K562 (cell line): ENCODE data around the gene OST4.

Experiments
- CREM ChIP-seq: IDR thresholded peaks from 2 replicates; pipeline ENCODE4 v1.6.1; 2014; ENCODE audit warnings: antibody characterized with exemption, low read depth
- MYC ChIP-seq, 2 experiments: fragments of 250-450 bp in 1 of 2; sonication (Bioruptor Pico) in 1 of 2; IDR thresholded peaks; 2 replicates each; pipeline versions ENCODE4 v1.5.1 to v1.6.1; 2012 to 2021; ENCODE audit warnings: low read depth in 2 of 2, borderline replicate concordance in 1 of 2, improper control_type of control experiment in 1 of 2, low read length in 1 of 2, mild to moderate bottlenecking in 1 of 2, moderate library complexity in 1 of 2
- TF ChIP-seq, protein P1 (sequence below), 3 experiments: IDR thresholded peaks in 2 of 3; conservative IDR thresholded peaks in 1 of 3; 2 replicates each; pipeline ENCODE4 v1.5.1; 2011 to 2012; ENCODE audit warnings: low read length in 3 of 3, mild to moderate bottlenecking in 3 of 3, control low read depth in 2 of 3, improper control_type of control experiment in 1 of 3, inconsistent platforms in 1 of 3, low read depth in 1 of 3, mixed read lengths in 1 of 3, moderate library complexity in 1 of 3; ENCODE audit not compliant: insufficient read depth in 2 of 3

DNA sequence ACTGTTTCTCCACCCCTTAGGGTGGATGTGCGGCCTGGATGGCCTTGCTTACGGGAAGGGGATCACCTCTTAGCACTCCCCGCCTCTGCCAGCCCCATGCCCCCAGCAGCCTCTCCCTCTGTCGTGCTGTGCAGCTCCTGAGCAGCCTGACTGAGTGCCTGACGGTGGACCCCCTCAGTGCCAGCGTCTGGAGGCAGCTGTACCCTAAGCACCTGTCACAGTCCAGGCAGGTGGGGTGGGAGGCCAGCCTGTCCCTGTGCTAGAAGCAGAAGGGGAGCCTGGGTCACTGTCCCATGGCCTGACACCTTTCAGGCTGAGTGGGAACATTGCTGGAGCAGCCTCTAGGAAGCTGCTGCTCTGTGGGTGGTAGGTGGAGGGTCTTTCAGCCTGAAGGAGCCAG lies 33.4 kb downstream of the OST4 start:
- TF ChIP-seq MYC (IDR thresholded peaks at IDR 0.05; ENCODE audit: low read depth, low read length) (no peak), MYC (CRISPR knock-in tag; IDR thresholded peaks at IDR 0.05; ENCODE audit: borderline replicate concordance, low read depth) (no peak), CREM (no peak)
- TF ChIP-seq, protein P1, sequence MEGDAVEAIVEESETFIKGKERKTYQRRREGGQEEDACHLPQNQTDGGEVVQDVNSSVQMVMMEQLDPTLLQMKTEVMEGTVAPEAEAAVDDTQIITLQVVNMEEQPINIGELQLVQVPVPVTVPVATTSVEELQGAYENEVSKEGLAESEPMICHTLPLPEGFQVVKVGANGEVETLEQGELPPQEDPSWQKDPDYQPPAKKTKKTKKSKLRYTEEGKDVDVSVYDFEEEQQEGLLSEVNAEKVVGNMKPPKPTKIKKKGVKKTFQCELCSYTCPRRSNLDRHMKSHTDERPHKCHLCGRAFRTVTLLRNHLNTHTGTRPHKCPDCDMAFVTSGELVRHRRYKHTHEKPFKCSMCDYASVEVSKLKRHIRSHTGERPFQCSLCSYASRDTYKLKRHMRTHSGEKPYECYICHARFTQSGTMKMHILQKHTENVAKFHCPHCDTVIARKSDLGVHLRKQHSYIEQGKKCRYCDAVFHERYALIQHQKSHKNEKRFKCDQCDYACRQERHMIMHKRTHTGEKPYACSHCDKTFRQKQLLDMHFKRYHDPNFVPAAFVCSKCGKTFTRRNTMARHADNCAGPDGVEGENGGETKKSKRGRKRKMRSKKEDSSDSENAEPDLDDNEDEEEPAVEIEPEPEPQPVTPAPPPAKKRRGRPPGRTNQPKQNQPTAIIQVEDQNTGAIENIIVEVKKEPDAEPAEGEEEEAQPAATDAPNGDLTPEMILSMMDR (IDR thresholded peaks at IDR 0.05 in 2 of 3, conservative IDR thresholded peaks at IDR 0.05 in 1 of 3; ENCODE audit: insufficient read depth in 2 of 3, low read depth in 1 of 3, low read length in 3 of 3) = no peak
